Panc1 (cell line): ENCODE measurements around the gene ATG4B.

Experiments used
- POLR2AphosphoS5 ChIP-seq: IDR thresholded peaks from 2 replicates; pipeline ENCODE4 v1.6.1; 2012; ENCODE audit warnings: mild to moderate bottlenecking, low read depth, low read length, moderate library complexity
- TCF7L2 ChIP-seq: IDR thresholded peaks from 2 replicates; pipeline ENCODE4 v1.6.1; 2011; ENCODE audit warnings: mild to moderate bottlenecking, low read depth, low read length, inconsistent platforms
- TF ChIP-seq, protein P1 (sequence below): fragments of 450-650 bp; IDR thresholded peaks from 2 replicates; pipeline ENCODE4 v1.5.1; 2017; ENCODE audit warnings: mild to moderate bottlenecking

DNA sequence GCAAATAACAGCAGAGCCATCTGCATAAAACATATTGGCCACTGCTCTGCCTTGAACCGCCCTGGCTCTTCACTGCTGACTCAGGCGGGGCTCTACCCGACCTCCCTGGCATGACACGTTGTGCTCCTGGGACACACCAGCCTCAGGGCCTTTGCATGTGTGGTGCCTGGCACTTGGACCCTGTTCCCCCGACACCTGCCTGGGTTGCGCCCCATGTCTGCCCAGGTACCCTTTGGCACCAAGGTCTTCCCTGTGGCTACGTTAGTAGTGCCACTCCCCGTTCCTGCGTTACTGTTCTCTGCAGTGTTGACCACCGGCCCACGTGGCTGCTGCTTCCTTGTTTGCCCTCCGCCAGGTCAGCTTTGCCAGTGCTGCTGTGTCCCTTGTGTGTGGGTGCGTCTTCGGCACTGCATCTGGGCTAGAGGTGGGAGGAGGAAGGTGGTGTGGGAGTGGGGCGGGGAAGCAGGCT is 20.3 kb downstream of the ATG4B start:
- TF ChIP-seq TCF7L2, result no peak
- TF ChIP-seq, protein P1, sequence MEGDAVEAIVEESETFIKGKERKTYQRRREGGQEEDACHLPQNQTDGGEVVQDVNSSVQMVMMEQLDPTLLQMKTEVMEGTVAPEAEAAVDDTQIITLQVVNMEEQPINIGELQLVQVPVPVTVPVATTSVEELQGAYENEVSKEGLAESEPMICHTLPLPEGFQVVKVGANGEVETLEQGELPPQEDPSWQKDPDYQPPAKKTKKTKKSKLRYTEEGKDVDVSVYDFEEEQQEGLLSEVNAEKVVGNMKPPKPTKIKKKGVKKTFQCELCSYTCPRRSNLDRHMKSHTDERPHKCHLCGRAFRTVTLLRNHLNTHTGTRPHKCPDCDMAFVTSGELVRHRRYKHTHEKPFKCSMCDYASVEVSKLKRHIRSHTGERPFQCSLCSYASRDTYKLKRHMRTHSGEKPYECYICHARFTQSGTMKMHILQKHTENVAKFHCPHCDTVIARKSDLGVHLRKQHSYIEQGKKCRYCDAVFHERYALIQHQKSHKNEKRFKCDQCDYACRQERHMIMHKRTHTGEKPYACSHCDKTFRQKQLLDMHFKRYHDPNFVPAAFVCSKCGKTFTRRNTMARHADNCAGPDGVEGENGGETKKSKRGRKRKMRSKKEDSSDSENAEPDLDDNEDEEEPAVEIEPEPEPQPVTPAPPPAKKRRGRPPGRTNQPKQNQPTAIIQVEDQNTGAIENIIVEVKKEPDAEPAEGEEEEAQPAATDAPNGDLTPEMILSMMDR, result no peak
- TF ChIP-seq POLR2AphosphoS5, result no peak
